Lung (tissue), 12 donors: Measurements from ENCODE around the gene NGFR. TPM values are rescaled to one million over a fixed set of nuclear protein-coding genes. Genes with fewer than 3 reads are reported as not detected.

ENCODE experiments used
- ATAC-seq: fragments of 200-7000 bp; cut with Tn5 transposase; one replicate; pipeline ENCODE4 v1.9.1; 2020; ENCODE audit warnings: moderate number of reproducible peaks; ENCODE audit not compliant: insufficient read depth, low FRiP score
- DNase-seq, 3 donors: peaks; one replicate each; pipeline ENCODE4 v3.0.0-alpha.2; 2013 to 2017
- H3K27ac ChIP-seq, 2 donors: one replicate each; pipeline ENCODE4 v1.5.1; 2013; ENCODE audit warnings: mild to moderate bottlenecking in 2 of 2, moderate library complexity in 2 of 2, control low read depth in 1 of 2, inconsistent platforms in 1 of 2, low read depth in 1 of 2, low read length in 1 of 2
- H3K27me3 ChIP-seq, 3 donors: one replicate each; pipeline ENCODE4 v1.5.1; 2013; ENCODE audit warnings: low read length in 2 of 3; ENCODE audit not compliant: control insufficient read depth in 3 of 3, insufficient read depth in 3 of 3
- H3K36me3 ChIP-seq, 4 donors: one replicate each; pipeline ENCODE4 v1.5.1; 2013; ENCODE audit warnings: low read length in 4 of 4, mild to moderate bottlenecking in 1 of 4, moderate library complexity in 1 of 4; ENCODE audit not compliant: control insufficient read depth in 4 of 4, insufficient read depth in 4 of 4
- H3K4me1 ChIP-seq, 5 donors: one replicate each; pipeline ENCODE4 v1.5.1; 2013; ENCODE audit warnings: low read length in 5 of 5, mild to moderate bottlenecking in 2 of 5, moderate library complexity in 1 of 5; ENCODE audit not compliant: control insufficient read depth in 5 of 5, insufficient read depth in 5 of 5
- H3K4me3 ChIP-seq: one replicate; pipeline ENCODE4 v1.5.1; 2013; ENCODE audit warnings: mild to moderate bottlenecking, control low read depth, moderate library complexity
- H3K9ac ChIP-seq, 2 donors: one replicate each; pipeline ENCODE4 v1.5.1; 2013; ENCODE audit warnings: low read length in 2 of 2, control low read depth in 1 of 2; ENCODE audit not compliant: insufficient read depth in 1 of 2
- H3K9me3 ChIP-seq, 4 donors: one replicate each; pipeline ENCODE4 v1.5.1; 2013; ENCODE audit warnings: low read length in 3 of 4, mild to moderate bottlenecking in 1 of 4, moderate library complexity in 1 of 4; ENCODE audit not compliant: control insufficient read depth in 4 of 4, insufficient read depth in 3 of 4
- WGBS, 2 donors: extraction: QIAGEN DNeasy Blood & Tissue Kit; methylation state at CpG; one replicate each; pipeline ENCODE4 v1.1.7; 2013; 5-methylcytosine and 5-hydroxymethylcytosine counted together
- polyA plus RNA-seq, 2 donors: library from polyadenylated mRNA; stranded (reverse); fragments of 200-250 nt; gene quantifications; one replicate each; pipeline ENCODE4 v1.2.1, GENCODE V29; 2013
- total RNA-seq, 2 donors: library from RNA; depleted of rRNA in 1 of 2; stranded (reverse); fragments of >200 nt in 1 of 2; gene quantifications; one replicate each; pipeline ENCODE4 v1.2.1, GENCODE V29; 2014 to 2021
- TF ChIP-seq, protein P1 (sequence below): IDR thresholded peaks from 2 replicates; pipeline ENCODE4 v1.5.1; 2012; ENCODE audit warnings: mild to moderate bottlenecking; ENCODE audit errors: control extremely low read depth, extremely low read depth
- donor health status: control.
- donor health status: control.
- donor health status: Bipolar disorder and iron deficiency.
- donor health status: healthy.
- donor health status: DM: yes; HTN: yes; CAD: no.

NGFR gene
- total and polyA plus RNA-seq, 4 donors: 1.3 to 4.9 (median 3.2) TPM

- no peak for ATAC-seq
- DNase-seq: no peak
- H3K36me3 ChIP-seq: no peaks in the 10 kb centered on the region
Measured at GRCh38 chr17:49511810-49512209, 16.7 kb downstream of the NGFR start.

GRCh38 chr17:49512296-49513043 is 17.4 kb downstream of the NGFR start:
- no peak for ATAC-seq
- Histone ChIP-seq H3K4me3 (no peak overlapping the region), H3K27me3 (peaks cover 0 to 5% (median 0%) of the 10 kb centered on the region in 3 donors), H3K27ac (no peak overlapping the region), H3K9me3 (no peaks in the 10 kb centered on the region), H3K4me1 (peaks cover 0 to 30% (median 8%) of the 10 kb centered on the region in 5 donors), H3K36me3 (no peaks in the 10 kb centered on the region), H3K9ac (no peak overlapping the region)
- 81 to 86% methylated on average over 24 to 26 of the region's 26 CpGs for WGBS, 2 donors
- DNase-seq: no peak
- TF ChIP-seq, protein P1, sequence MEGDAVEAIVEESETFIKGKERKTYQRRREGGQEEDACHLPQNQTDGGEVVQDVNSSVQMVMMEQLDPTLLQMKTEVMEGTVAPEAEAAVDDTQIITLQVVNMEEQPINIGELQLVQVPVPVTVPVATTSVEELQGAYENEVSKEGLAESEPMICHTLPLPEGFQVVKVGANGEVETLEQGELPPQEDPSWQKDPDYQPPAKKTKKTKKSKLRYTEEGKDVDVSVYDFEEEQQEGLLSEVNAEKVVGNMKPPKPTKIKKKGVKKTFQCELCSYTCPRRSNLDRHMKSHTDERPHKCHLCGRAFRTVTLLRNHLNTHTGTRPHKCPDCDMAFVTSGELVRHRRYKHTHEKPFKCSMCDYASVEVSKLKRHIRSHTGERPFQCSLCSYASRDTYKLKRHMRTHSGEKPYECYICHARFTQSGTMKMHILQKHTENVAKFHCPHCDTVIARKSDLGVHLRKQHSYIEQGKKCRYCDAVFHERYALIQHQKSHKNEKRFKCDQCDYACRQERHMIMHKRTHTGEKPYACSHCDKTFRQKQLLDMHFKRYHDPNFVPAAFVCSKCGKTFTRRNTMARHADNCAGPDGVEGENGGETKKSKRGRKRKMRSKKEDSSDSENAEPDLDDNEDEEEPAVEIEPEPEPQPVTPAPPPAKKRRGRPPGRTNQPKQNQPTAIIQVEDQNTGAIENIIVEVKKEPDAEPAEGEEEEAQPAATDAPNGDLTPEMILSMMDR: no peak

More at GRCh38 chr17:49511810-49512209, 16.7 kb downstream of the NGFR start:
- Histone ChIP-seq H3K27ac (no peak overlapping the region), H3K4me1 (peaks cover 0 to 31% (median 8%) of the 10 kb centered on the region in 5 donors), H3K4me3 (no peak overlapping the region), H3K9me3 (no peaks in the 10 kb centered on the region), H3K9ac (no peak overlapping the region), H3K27me3 (peaks cover 0 to 5% (median 0%) of the 10 kb centered on the region in 3 donors)
- TF ChIP-seq, protein P1: no peak
- WGBS, 2 donors: 79 to 82% methylated on average over 16 of the region's 16 CpGs

- H3K36me3 ChIP-seq: no peaks in the 10 kb centered on the region
- DNase-seq (no peak), ATAC-seq (no peak)
- no peak overlapping the region for H3K9ac ChIP-seq
- H3K27me3 ChIP-seq: no peaks in the 10 kb centered on the region
- H3K27ac ChIP-seq: no peak overlapping the region
- TF ChIP-seq, protein P1: no peak
- no peaks in the 10 kb centered on the region for H3K9me3 ChIP-seq
- no peak overlapping the region for H3K4me3 ChIP-seq
- H3K4me1 ChIP-seq: peaks cover 0 to 26% (median 8%) of the 10 kb centered on the region in 5 donors
- WGBS, 2 donors: 53 to 66% methylated on average over 4 to 6 of the region's 6 CpGs
Measured at GRCh38 chr17:49513044-49513395, 17.9 kb downstream of the NGFR start.

DNA sequence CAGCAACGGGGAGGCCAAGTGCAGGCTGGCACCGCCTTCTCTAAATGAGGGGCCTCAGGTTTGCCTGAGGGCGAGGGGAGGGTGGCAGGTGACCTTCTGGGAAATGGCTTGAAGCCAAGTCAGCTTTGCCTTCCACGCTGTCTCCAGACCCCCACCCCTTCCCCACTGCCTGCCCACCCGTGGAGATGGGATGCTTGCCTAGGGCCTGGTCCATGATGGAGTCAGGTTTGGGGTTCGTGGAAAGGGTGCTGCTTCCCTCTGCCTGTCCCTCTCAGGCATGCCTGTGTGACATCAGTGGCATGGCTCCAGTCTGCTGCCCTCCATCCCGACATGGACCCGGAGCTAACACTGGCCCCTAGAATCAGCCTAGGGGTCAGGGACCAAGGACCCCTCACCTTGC is 18.5 kb downstream of the NGFR start:
- TF ChIP-seq, protein P1: no peak
- no peak overlapping the region for H3K27ac ChIP-seq
- WGBS, 2 donors: 84 to 87% methylated on average over 8 of the region's 8 CpGs

More for the DNA sequence above, 18.5 kb downstream of the NGFR start:
- no peaks in the 10 kb centered on the region for H3K36me3 ChIP-seq
- no peak overlapping the region for H3K4me3 ChIP-seq
- ATAC-seq (no peak), DNase-seq (no peak)
- no peak overlapping the region for H3K9ac ChIP-seq
- no peaks in the 10 kb centered on the region for H3K27me3 ChIP-seq
- H3K4me1 ChIP-seq: peaks cover 0 to 22% (median 8%) of the 10 kb centered on the region in 5 donors
- H3K9me3 ChIP-seq: no peaks in the 10 kb centered on the region
